Loucy (cell line): ENCODE measurements around the gene INS.

Experiments
- H2AFZ ChIP-seq: fragments of 200-600 bp; sonication (generic); 2 replicates; pipeline ENCODE4 v1.6.0; 2016; ENCODE audit warnings: antibody characterized with exemption, mild to moderate bottlenecking, low read length, moderate library complexity
- H3F3A ChIP-seq: fragments of 200-600 bp; 2 replicates; pipeline ENCODE4 v1.6.0; 2016; ENCODE audit warnings: antibody characterized with exemption, low read depth, mild to moderate bottlenecking
- H3K27me3 ChIP-seq: fragments of 200-600 bp; sonication (generic); 2 replicates; pipeline ENCODE4 v1.6.1; 2014; ENCODE audit warnings: low read length, mild to moderate bottlenecking; ENCODE audit not compliant: insufficient read depth, poor library complexity, severe bottlenecking
- H3K36me3 ChIP-seq: fragments of 200-600 bp; sonication (generic); 2 replicates; pipeline ENCODE4 v1.6.1; 2016; ENCODE audit warnings: low read length; ENCODE audit not compliant: insufficient read depth
- H3K4me1 ChIP-seq: fragments of 200-600 bp; sonication (generic); 2 replicates; pipeline ENCODE4 v1.5.1; 2014; ENCODE audit warnings: low read length, mild to moderate bottlenecking; ENCODE audit not compliant: insufficient read depth, poor library complexity, severe bottlenecking
- H3K4me2 ChIP-seq: fragments of 200-600 bp; sonication (generic); 2 replicates; pipeline ENCODE4 v1.6.0; 2014; ENCODE audit warnings: antibody characterized with exemption, low read length, low read depth, mild to moderate bottlenecking; ENCODE audit not compliant: poor library complexity, severe bottlenecking
- H3K4me3 ChIP-seq: fragments of 200-600 bp; sonication (generic); 2 replicates; pipeline ENCODE4 v1.5.1; 2014; ENCODE audit warnings: low read length, mild to moderate bottlenecking, mixed read lengths; ENCODE audit not compliant: poor library complexity, severe bottlenecking
- H3K79me2 ChIP-seq: fragments of 200-600 bp; sonication (generic); 2 replicates; pipeline ENCODE4 v1.6.1; 2014; ENCODE audit warnings: low read length; ENCODE audit not compliant: insufficient read depth
- H3K9ac ChIP-seq: fragments of 200-600 bp; sonication (generic); 2 replicates; pipeline ENCODE4 v1.6.0; 2014; ENCODE audit warnings: mild to moderate bottlenecking, low read depth, low read length, moderate library complexity; ENCODE audit not compliant: poor library complexity, severe bottlenecking
- H3K9me2 ChIP-seq: fragments of 200-600 bp; sonication (generic); replicated peaks from 2 replicates; pipeline ENCODE4 v1.6.1; 2016; ENCODE audit warnings: low read depth, low read length, mixed read lengths
- H3K9me3 ChIP-seq: fragments of 200-600 bp; sonication (generic); 2 replicates; pipeline ENCODE4 v1.6.1; 2014; ENCODE audit warnings: mild to moderate bottlenecking, antibody characterized with exemption, low read length, low read depth; ENCODE audit not compliant: insufficient read depth
- H4K20me1 ChIP-seq: fragments of 200-600 bp; sonication (generic); 2 replicates; pipeline ENCODE4 v1.6.0; 2014; ENCODE audit warnings: antibody characterized with exemption, low read length, mild to moderate bottlenecking; ENCODE audit not compliant: insufficient read depth, poor library complexity, severe bottlenecking
- EZH2phosphoT487 ChIP-seq: fragments of 200-600 bp; IDR thresholded peaks from 2 replicates; pipeline ENCODE4 v1.6.1; 2018; ENCODE audit warnings: antibody characterized with exemption, mild to moderate bottlenecking, moderate library complexity, borderline replicate concordance
- TF ChIP-seq, protein P1 (sequence below): fragments of 200-600 bp; sonication (generic); conservative IDR thresholded peaks from 2 replicates; pipeline ENCODE4 v1.5.1; 2014; ENCODE audit warnings: mild to moderate bottlenecking, antibody characterized with exemption, low read length

The INS gene

DNA sequence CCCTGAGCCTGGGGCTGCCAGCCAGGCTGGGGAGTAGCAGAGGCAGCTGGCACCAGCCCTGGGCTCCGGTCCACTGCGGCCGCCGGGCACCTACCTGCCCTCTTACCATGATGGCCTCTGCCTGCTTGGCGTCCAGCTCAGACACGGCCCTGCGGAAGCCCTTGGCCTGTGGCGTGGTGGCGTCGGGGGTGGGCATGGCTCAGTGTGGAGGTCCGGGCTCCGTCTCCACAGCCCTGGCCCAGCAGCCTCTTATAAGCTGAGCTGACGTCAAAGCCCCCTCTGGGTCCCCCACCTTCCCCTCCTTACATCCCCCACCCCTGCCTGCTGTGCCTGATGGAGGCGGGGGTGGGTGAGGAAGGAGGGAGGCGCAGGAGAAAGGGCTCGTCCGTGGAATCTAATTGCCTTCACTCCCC lies 10.6 kb upstream of the INS start, which contains the start of gene TH:
TH (minus strand) TSS at position 225 of the 413 bp plus-strand sequence; CDS start at position 196, 29 bp downstream.
- no peaks in the 10 kb centered on the region for H3K4me1 ChIP-seq
- no peaks in the 10 kb centered on the region for H3K27me3 ChIP-seq
- no peaks in the 10 kb centered on the region for H4K20me1 ChIP-seq
- no peaks in the 10 kb centered on the region for H3K36me3 ChIP-seq
- TF ChIP-seq, protein P1, sequence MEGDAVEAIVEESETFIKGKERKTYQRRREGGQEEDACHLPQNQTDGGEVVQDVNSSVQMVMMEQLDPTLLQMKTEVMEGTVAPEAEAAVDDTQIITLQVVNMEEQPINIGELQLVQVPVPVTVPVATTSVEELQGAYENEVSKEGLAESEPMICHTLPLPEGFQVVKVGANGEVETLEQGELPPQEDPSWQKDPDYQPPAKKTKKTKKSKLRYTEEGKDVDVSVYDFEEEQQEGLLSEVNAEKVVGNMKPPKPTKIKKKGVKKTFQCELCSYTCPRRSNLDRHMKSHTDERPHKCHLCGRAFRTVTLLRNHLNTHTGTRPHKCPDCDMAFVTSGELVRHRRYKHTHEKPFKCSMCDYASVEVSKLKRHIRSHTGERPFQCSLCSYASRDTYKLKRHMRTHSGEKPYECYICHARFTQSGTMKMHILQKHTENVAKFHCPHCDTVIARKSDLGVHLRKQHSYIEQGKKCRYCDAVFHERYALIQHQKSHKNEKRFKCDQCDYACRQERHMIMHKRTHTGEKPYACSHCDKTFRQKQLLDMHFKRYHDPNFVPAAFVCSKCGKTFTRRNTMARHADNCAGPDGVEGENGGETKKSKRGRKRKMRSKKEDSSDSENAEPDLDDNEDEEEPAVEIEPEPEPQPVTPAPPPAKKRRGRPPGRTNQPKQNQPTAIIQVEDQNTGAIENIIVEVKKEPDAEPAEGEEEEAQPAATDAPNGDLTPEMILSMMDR = no peak
- TF ChIP-seq EZH2phosphoT487 = no peak
- H3K9me3 ChIP-seq = no peaks in the 10 kb centered on the region
- H3K9me2 ChIP-seq = no peaks in the 10 kb centered on the region
- no peak within 1 kb of the TSS for H3K4me2 ChIP-seq
- no peak within 1 kb of the TSS for H2AFZ ChIP-seq
- no peak within 1 kb of the TSS for H3K9ac ChIP-seq
- H3F3A ChIP-seq = no peaks in the 10 kb centered on the region
- H3K4me3 ChIP-seq = no peak within 1 kb of the TSS
- no peaks in the 10 kb centered on the region for H3K79me2 ChIP-seq

GRCh38 chr11:2169626-2170570 lies 8.9 kb upstream of the INS start:
- Histone ChIP-seq H3F3A (no peaks in the 10 kb centered on the region), H3K9me3 (no peaks in the 10 kb centered on the region), H3K4me3 (no peak overlapping the region), H3K27me3 (no peaks in the 10 kb centered on the region), H2AFZ (no peak overlapping the region), H3K4me2 (no peak overlapping the region), H3K36me3 (no peaks in the 10 kb centered on the region), H4K20me1 (no peaks in the 10 kb centered on the region), H3K4me1 (no peaks in the 10 kb centered on the region), H3K9ac (no peak overlapping the region), H3K79me2 (no peaks in the 10 kb centered on the region), H3K9me2 (no peaks in the 10 kb centered on the region)
- TF ChIP-seq EZH2phosphoT487 = no peak
- TF ChIP-seq, protein P1 = no peak

GRCh38 chr11:2169005-2169378 lies 8.0 kb upstream of the INS start:
- Histone ChIP-seq H3K4me3 (no peak overlapping the region), H2AFZ (no peak overlapping the region), H3K36me3 (no peaks in the 10 kb centered on the region), H3K27me3 (no peaks in the 10 kb centered on the region), H3K4me1 (no peaks in the 10 kb centered on the region), H4K20me1 (no peaks in the 10 kb centered on the region), H3K9me2 (no peaks in the 10 kb centered on the region), H3F3A (no peaks in the 10 kb centered on the region), H3K9me3 (no peaks in the 10 kb centered on the region), H3K79me2 (no peaks in the 10 kb centered on the region), H3K9ac (no peak overlapping the region), H3K4me2 (no peak overlapping the region)
- TF ChIP-seq EZH2phosphoT487 = no peak
- TF ChIP-seq, protein P1 = no peak
